ENCODE data around the gene PKN1.

PKN1 gene

DNA sequence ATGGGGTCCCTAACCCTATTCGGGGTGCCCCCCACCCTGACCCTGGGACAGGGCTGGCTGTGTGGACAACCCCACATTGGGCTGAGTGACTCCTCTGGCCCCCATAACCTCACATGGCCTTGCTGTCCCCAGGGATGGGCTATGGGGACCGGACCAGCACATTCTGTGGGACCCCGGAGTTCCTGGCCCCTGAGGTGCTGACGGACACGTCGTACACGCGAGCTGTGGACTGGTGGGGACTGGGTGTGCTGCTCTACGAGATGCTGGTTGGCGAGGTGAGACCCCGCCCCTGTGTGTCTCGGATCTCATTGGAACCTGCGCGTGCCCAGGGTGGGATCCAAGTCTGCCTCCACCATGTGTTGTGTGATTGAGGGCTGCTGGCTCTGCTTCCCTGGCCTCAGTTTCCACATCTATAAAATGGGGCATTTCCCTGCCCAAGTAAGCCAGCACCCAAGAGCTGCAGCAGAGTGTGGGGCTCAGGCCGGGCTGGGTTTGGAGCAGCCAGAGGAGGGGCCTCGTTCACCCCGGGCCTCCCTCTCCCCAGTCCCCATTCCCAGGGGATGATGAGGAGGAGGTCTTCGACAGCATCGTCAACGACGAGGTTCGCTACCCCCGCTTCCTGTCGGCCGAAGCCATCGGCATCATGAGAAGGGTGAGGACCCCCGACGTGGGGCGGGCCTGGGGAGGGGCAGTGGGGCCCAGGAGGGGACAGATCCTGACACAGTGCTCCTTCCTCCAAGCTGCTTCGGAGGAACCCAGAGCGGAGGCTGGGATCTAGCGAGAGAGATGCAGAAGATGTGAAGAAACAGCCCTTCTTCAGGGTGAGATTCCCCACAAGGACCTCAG is 37.1 kb downstream of the PKN1 start:
- DNase-seq: no peak

GRCh38 chr19:14471436-14472187 is 38.5 kb downstream of the PKN1 start:
- DNase-seq: no peak

- peak; percentile 92 for DNase-seq
Observed at GRCh38 chr19:14472202-14472938, 39.3 kb downstream of the PKN1 start.

DNA sequence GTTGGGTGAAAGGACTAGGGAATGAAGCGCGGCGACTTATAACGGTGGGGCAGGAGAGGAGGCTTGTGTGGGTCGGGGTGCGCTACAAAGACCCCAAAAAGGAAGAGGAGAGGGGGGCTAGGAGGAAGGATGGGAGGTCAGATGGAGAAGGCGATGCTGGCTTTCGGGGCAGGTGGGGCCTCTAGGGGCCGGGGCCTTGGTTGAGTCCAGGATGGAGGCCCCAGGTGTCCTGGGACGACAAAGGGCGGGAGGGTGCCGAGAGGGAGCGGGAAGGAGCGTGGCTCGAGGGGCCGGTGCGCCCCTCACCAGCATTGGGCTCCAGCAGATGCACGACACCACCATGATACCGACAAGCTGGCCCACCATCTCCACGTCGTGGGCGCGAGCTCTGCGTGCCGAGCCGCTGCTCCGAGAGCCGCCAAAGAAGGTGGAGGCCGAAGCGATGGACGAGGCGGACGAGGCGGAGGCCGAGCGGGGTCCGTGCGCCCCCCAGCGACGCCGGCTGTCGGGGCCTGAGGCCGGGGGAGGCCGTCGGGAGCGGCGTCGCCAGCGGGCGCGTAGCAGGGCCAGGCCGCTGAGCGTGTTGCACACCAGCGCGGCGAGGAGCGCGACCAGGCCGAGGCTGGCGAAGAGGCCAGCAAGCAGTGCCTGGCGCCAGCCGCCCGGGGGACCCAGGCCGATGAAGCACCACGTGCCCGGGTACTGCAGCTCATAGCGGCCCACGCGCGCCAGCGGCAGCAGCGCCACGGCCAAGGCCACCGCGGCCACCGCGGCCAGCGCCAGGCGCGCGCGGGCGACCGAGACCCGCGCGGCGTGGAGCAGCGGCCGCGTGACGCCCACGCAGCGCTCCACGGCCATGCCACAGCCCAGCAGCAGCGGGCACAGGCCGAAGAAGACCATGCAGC is 40.2 kb downstream of the PKN1 start:
- peak; percentile 49 for DNase-seq

DNA sequence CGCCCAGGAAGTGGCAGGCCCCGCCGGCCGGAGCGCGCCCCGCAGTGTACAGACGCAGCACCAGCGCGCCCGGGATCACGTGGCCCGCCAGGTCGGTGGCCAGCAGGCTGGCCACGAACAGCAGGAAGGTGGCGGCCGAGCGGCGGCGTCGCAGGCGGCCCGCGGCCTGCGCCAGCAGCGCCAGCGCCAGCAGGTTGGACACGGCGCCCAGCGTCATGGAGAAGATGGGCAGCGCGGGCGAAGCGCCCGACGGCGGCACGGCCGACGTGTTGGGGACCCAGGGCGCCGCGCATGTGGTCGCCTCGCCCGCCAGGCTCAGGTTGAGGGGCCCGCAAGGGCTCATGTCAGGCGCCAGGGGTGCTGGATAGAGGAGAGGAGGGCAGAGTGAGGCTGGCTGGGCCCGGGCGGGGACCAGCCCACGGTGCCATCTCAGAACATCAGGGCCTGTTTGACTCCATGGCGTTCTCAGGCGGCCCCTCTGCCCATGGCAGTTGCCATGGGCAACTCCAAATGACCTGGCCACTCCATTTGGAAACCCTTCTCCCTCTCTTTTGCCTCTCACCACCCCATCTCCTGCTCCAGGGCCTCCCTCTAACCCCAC is 41.0 kb downstream of the PKN1 start:
- peak; percentile 60 for DNase-seq

GRCh38 chr19:14474827-14475226 is 41.7 kb downstream of the PKN1 start:
- DNase-seq: no peak

- DNase-seq: peak; percentile 58
Observed at GRCh38 chr19:14475251-14476073, 42.4 kb downstream of the PKN1 start, which contains the start of gene PTGER1. Gene PTGER1, minus strand, starts transcription at chr19:14475354. Its CDS starts 1,034 bp downstream, at chr19:14474320.

DNA sequence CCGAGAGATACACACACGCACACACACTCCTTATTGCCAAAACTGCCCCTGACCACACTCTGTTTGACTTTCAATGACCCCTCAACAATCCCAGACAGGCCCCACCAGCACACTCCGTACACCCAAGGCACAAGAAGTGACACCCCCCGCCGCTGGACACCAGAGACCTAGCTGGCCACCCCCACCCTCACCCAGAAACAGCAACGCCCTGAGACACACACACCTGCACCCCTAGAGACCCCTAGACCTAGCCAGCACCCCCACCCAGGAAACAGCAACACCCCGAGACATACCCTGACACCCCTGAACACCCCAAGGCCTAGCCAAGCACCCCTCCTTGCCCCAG is 43.2 kb downstream of the PKN1 start:
- DNase-seq: no peak

DNA sequence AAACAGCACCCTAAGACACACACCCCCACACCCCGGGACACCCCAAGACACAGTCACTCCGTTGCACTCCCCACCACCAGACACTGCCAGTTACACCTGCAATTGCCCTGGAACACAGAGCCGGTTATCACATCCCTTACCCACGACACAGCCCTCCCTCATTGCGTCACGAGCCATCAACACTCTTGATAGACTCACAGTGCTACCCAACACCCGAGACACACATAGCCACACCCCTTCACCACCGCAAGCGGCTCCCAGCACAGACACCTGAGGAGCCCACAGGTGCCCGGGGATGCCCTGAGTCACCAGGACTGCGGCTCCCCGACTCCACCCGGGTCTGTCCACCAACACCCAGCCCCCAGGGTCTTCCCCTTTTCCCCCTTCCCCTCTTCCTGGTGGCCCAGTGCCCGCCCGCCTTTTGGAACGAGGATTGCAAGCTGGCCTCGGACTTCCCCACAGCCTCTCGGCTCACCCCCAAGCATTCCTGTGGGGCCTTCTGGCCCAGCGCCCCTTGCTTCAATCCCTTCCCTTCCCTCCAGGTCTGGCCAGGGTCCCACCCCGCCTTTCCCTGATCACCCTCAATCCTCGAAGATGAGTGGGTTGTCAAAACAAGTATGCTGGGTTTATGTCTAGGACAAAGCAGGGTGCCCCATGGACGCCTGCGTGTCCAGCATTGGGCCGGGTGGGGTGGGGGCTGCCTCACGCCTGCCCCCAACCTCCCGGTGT is 43.7 kb downstream of the PKN1 start:
- DNase-seq: no peak

DNA sequence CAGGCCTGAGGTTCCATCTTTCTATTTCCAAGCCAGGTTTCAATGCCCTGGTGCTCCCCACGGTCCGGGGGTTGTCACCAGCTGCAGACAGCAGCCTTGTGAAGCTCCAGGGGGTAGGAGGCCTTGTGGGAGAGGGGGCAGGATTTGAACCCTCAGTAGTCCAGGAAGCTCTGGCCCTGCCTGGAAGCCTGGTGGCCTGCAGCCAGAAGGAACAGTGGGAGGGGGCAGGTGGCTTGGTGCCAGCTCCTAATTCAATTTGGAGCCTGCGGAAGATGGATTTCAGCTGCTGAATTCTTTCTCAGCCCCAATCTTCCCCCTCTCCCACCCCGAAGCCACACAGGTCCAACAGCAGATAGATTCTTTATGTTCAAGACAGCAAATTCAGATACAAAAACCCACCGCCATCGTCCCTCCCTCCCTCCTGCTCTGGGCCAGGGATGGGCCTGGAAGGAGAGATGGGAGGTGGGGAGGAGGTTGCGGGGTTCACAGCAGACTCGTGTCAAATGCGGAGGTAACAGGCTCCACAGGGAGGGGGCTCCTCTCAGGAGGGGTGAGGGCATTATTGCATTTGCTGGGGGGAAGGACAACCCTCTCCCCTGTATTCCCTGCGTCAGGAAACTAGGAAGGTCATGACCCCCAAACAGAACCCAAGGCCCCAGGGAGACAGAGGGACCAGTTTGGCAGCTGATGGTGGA is 44.5 kb downstream of the PKN1 start:
- DNase-seq: no peak

- DNase-seq: no peak
Observed at GRCh38 chr19:14478113-14478545, 45.0 kb downstream of the PKN1 start.

DNA sequence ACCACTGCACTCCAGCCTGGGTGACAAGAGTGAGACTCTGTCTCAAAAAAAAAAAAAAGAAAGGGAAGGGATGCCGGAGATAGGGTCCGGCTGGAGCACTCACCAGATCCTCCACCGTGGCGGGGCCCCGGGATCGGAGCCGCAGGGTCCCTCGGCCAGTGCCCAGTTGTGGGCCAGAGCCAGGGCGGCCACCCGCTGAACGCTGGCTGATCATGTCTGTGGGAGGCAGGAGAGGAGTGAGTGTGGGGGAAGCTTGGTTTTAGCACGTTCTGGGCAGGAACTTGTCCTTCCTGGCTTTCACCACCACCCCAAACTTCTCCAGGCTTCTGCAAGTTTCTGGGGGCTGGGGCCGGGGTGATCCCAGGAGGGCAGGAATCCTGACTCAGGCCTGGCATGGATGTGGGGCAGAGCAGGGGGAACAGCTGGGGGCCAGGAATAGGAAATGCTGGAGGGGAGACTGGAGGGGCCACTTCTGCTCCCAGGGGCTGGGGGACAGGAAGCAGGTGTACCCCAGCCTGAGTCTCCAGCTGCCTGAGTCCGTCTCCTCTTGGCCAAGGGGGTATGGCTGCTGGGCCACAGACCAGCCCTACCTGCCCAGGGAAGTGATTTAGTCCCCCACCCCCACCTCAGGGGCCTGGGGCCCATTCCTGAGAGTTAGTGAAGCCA is 46.3 kb downstream of the PKN1 start:
- DNase-seq: no peak

DNA sequence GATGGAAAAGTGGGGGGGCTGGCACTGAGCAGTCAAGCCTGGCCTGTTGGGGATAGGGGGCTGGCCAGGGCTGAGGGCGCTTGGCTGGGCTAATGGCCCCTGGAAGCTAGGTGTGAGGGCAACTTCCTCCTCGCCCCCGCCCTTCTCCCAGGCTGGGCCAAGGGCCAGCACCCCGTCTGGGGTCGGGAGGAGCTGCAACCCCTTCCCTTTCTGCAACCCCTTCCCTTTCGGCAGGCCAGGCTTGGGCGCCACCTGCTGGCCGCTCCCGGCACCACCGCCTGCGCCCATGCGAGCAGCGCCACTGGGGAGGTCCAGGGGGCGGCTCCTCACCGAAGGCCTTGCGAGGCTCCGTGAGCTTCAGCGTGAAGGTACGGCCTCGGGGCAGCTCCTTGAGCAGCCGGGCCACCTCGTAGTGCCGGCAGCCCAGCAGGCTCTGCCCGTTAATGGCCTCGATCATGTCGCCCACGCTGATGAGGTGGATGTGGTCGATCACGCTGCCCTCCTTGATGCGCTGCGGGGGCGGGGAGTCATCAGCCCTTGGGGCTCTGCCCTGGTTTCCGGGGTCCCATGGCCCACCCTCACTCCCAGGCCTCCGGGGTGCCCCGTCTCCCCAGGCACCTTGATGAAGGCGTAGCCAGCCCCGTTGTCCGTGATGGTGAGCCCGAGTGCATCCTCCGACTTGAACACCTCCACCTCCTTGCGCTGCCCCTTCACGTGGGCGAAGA is 47.0 kb downstream of the PKN1 start:
- peak; percentile 84 for DNase-seq

GRCh38 chr19:14480700-14481079 is 47.6 kb downstream of the PKN1 start:
- DNase-seq: no peak

DNA sequence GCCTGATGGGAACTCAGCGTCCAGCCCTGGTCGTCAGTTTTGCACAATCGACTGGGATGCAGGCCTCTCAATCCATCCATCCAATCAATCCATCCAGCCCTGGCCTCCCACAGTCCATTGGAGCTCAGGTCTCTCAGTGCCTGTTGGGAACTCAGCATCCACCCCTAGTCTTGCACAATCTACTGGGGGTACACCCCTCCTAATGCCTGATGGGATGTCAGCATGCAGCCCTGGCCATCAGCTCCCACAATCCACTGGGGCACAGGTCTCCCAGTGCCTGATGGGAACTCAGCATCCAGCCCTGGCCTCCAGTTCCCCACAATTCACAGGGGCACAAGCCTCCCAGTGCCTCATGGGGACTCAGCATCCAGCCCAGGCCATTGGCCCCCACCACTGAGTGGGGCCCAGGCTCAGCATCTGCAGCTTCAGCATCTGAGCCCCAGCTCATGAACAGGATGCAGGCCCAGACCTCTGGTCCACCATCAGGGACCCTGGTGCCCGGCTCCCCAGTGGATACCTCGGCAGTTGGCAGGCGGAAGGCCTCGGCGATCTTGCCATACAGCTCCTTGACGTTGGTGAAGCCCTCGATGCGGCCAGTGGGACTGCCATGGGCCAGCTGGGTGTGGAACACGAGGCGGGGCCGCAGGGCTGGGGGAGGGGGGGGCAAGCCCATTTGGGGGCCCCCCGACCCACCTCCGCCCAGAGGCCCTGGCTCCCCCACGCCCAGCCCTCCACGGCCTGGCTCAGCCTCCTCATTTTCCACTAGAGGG is 49.3 kb downstream of the PKN1 start:
- no peak for DNase-seq

DNA sequence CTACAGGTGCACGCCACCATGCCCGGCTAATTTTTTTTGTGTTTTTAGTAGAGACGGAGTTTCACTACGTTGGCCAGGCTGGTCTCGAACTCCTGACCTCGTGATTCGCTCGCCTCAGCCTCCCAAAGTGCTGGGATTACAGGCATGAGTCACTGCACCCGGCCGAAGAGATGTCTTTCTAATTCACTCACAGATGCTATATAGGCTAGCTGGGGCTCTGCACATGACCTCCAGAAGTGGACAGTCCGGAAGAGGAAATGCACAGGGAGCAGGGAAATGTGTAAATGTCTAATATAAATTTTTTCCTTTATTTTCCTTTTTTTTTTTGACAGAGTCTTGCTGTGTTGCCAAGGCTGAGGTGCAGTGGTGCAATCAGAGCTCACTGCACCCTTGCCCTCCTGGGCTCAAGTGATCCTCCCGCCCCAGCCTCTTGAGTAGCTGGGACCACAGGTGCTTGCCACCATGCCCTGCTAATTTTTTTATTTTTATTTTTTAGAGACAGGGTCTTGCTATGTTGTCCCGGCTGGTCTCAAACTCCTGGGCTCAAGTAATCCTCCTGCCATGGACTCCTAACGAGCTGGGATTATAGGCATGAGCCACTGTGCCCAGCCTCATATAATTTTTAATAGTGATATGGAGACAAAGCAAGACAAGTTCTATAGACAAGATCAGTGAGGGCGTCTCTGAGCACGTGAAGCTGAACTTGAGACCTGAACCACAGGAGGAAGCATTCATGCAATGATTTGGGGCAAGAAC is 54.4 kb downstream of the PKN1 start:
- no peak for DNase-seq

All from retina (tissue), 1 donor.